IMR-90 (cell line): ENCODE measurements around the gene GON7. TPM values are rescaled to one million over a fixed set of nuclear protein-coding genes. Genes with fewer than 3 reads are reported as not detected.
"Not testable (repeated sequence)": the region's sequence is repeated elsewhere in the genome, so short reads cannot be mapped to it uniquely, and the experiment has no call there.

Experiments used
- ATAC-seq: fragments of 200-7000 bp; cut with Tn5 transposase; 2 replicates; pipeline ENCODE4 v1.9.1; 2020; ENCODE audit warnings: low read depth, mild to moderate bottlenecking, moderate library complexity
- BruUV-seq: library from RNA; stranded (reverse); fragments of 400-500 nt; replicated peaks from 2 replicates; lab custom pipeline; 2021; lab: Mats Ljungman, UMichigan
- CTCF ChIA-PET: fragments of 300-600 bp; formaldehyde crosslinking; extraction: SDS; loops from one replicate; lab custom pipeline; 2021; ENCODE audit warnings: antibody characterized with exemption; lab: Yijun Ruan, JAX
- POLR2A ChIA-PET: fragments of 300-600 bp; sonication (Branson Sonifier 250); formaldehyde crosslinking; loops from one replicate; lab custom pipeline; 2022; ENCODE audit warnings: antibody characterized with exemption; ENCODE audit not compliant: unreplicated experiment; lab: Charles Lee
- DNase-seq: peaks from one replicate; pipeline ENCODE4 v3.0.0; 2013
- H2AFZ ChIP-seq: replicated peaks from 2 replicates; pipeline ENCODE3; 2013; ENCODE audit warnings: low read length, mild to moderate bottlenecking; ENCODE audit not compliant: poor library complexity
- H2AK5ac ChIP-seq: 2 replicates; pipeline ENCODE4 v1.6.1; 2013; ENCODE audit warnings: low read depth, low read length, inconsistent platforms
- H2AK9ac ChIP-seq: replicated peaks from 2 replicates; pipeline ENCODE3; 2013; ENCODE audit warnings: mild to moderate bottlenecking, low read depth, low read length, moderate library complexity; ENCODE audit not compliant: poor library complexity
- H2BK120ac ChIP-seq: 2 replicates; pipeline ENCODE4 v1.6.1; 2013; ENCODE audit warnings: low read depth, low read length, inconsistent platforms
- H2BK15ac ChIP-seq: 3 replicates; pipeline ENCODE4 v1.6.1; 2013; ENCODE audit warnings: low read depth, low read length, inconsistent platforms
- H2BK20ac ChIP-seq: 2 replicates; pipeline ENCODE4 v1.6.1; 2013; ENCODE audit warnings: low read depth, mild to moderate bottlenecking, inconsistent platforms, low read length, moderate library complexity
- H2BK5ac ChIP-seq: 2 replicates; pipeline ENCODE4 v1.6.1; 2013; ENCODE audit warnings: mild to moderate bottlenecking, low read depth, low read length, inconsistent platforms; ENCODE audit not compliant: poor library complexity, severe bottlenecking
- H3K14ac ChIP-seq: replicated peaks from 2 replicates; pipeline ENCODE4 v1.6.1; 2013; ENCODE audit warnings: low read depth, low read length, inconsistent platforms
- H3K18ac ChIP-seq: 2 replicates; pipeline ENCODE4 v1.6.1; 2013; ENCODE audit warnings: low read depth, low read length, control low read depth
- H3K23ac ChIP-seq: 2 replicates; pipeline ENCODE4 v1.6.1; 2013; ENCODE audit warnings: low read depth, low read length, inconsistent platforms
- H3K27ac ChIP-seq: 2 replicates; pipeline ENCODE4 v1.5.1; 2013; ENCODE audit warnings: mild to moderate bottlenecking, control low read depth, low read length; ENCODE audit not compliant: insufficient read depth
- H3K27me3 ChIP-seq: 2 replicates; pipeline ENCODE4 v1.6.1; 2013; ENCODE audit warnings: low read length; ENCODE audit not compliant: control insufficient read depth, insufficient read depth
- H3K36me3 ChIP-seq: 2 replicates; pipeline ENCODE4 v1.6.1; 2013; ENCODE audit warnings: low read length, mixed read lengths; ENCODE audit not compliant: control insufficient read depth, insufficient read depth
- H3K4ac ChIP-seq: 2 replicates; pipeline ENCODE4 v1.6.1; 2013; ENCODE audit warnings: low read depth, low read length, inconsistent platforms
- H3K4me1 ChIP-seq: 2 replicates; pipeline ENCODE4 v1.6.1; 2013; ENCODE audit warnings: low read length, mixed read lengths; ENCODE audit not compliant: control insufficient read depth, insufficient read depth
- H3K4me2 ChIP-seq: 2 replicates; pipeline ENCODE4 v1.6.1; 2013; ENCODE audit warnings: low read depth, mild to moderate bottlenecking, control low read depth, low read length, moderate library complexity
- H3K4me3 ChIP-seq: 2 replicates; pipeline ENCODE4 v1.5.1; 2013; ENCODE audit warnings: low read depth, mild to moderate bottlenecking, control low read depth, low read length, moderate library complexity; ENCODE audit not compliant: insufficient read depth
- H3K56ac ChIP-seq: 2 replicates; pipeline ENCODE4 v1.6.1; 2013; ENCODE audit warnings: low read length, inconsistent platforms; ENCODE audit not compliant: insufficient read depth; ENCODE audit errors: extremely low read depth
- H3K79me1 ChIP-seq, 2 experiments: 2 replicates each; pipeline ENCODE4 v1.6.1; 2013; ENCODE audit warnings: low read length in 2 of 2, inconsistent platforms in 1 of 2, low read depth in 1 of 2
- H3K9ac ChIP-seq: 2 replicates; pipeline ENCODE4 v1.6.1; 2013; ENCODE audit warnings: low read depth, low read length, control low read depth
- H3K9me1 ChIP-seq: 2 replicates; pipeline ENCODE4 v1.6.1; 2013; ENCODE audit warnings: low read length, inconsistent platforms; ENCODE audit not compliant: insufficient read depth
- H3K9me3 ChIP-seq: 2 replicates; pipeline ENCODE4 v1.6.1; 2013; ENCODE audit warnings: low read length; ENCODE audit not compliant: control insufficient read depth, insufficient read depth
- H4K20me1 ChIP-seq: 2 replicates; pipeline ENCODE4 v1.6.1; 2013; ENCODE audit warnings: low read length, inconsistent platforms; ENCODE audit not compliant: insufficient read depth
- H4K5ac ChIP-seq: 2 replicates; pipeline ENCODE4 v1.6.1; 2013; ENCODE audit warnings: mild to moderate bottlenecking, low read depth, low read length, control low read depth
- H4K8ac ChIP-seq, 2 experiments: 2 replicates each; pipeline ENCODE4 v1.6.1; 2013; ENCODE audit warnings: low read depth in 2 of 2, low read length in 2 of 2, control low read depth in 1 of 2, inconsistent platforms in 1 of 2
- H4K91ac ChIP-seq: 2 replicates; pipeline ENCODE4 v1.6.1; 2013; ENCODE audit warnings: low read depth, low read length, inconsistent platforms; ENCODE audit not compliant: insufficient read depth
- whole genome bisulfite sequencing, 2 experiments: methylation state at CpG; one replicate each; pipeline versions ENCODE4 v1.1.5 to v1.1.7; 2013; ENCODE audit warnings: missing lambda C conversion rate in 2 of 2; ENCODE audit not compliant: insufficient read length in 1 of 2; ENCODE audit errors: extremely low coverage in 2 of 2; 5-methylcytosine and 5-hydroxymethylcytosine counted together
- dilution Hi-C: fragments of 300-500 bp; cut with HindIII; formaldehyde crosslinking; loops from one replicate; pipeline ENCODE4 v1.14.3; 2018; ENCODE audit warnings: low sequenced_read_pairs; ENCODE audit not compliant: unreplicated experiment
- in situ Hi-C: fragments of 300-500 bp; cut with MboI; formaldehyde crosslinking; loops from 3 replicates; pipeline ENCODE4 v1.14.3; 2019; ENCODE audit warnings: low sequenced_read_pairs, inconsistent platforms, mixed read lengths
- intact Hi-C: fragments of 100-400 bp; cut with micrococcal nuclease; formaldehyde crosslinking; loops from 2 replicates; pipeline ENCODE4 v1.10.0; 2022
- polyA plus RNA-seq, 3 experiments: library from polyadenylated mRNA; depleted of rRNA; stranded (reverse); fragments of >200 nt; gene quantifications; 2 replicates each; pipeline ENCODE4 v1.2.3, GENCODE V29; 2012; ENCODE audit warnings: low replicate concordance in 1 of 3
- total RNA-seq: library from RNA; depleted of rRNA; stranded (reverse); fragments of >200 nt; gene quantifications from 2 replicates; pipeline ENCODE4 v1.2.3, GENCODE V29; 2012

GON7 gene
- total and polyA plus RNA-seq, 2 of the 4 experiments (the other 2 are of a cell fraction) = 4.3 to 7.8 TPM

- H3K56ac ChIP-seq, intact Hi-C loops, dilution Hi-C loops, H2AK5ac ChIP-seq, ATAC-seq, H2AFZ ChIP-seq, H3K9ac ChIP-seq, DNase-seq, H3K9me3 ChIP-seq, H2BK20ac ChIP-seq, H2AK9ac ChIP-seq, POLR2A ChIA-PET, H3K4ac ChIP-seq, H3K9me1 ChIP-seq, BruUV-seq, H2BK120ac ChIP-seq, H4K5ac ChIP-seq, H3K79me1 ChIP-seq, H3K27me3 ChIP-seq, H3K4me3 ChIP-seq, H3K18ac ChIP-seq, H4K20me1 ChIP-seq, H3K27ac ChIP-seq, H3K4me2 ChIP-seq, H2BK15ac ChIP-seq, H2BK5ac ChIP-seq, H3K14ac ChIP-seq, H3K23ac ChIP-seq, H4K8ac ChIP-seq, H3K4me1 ChIP-seq, in situ Hi-C loops, H3K36me3 ChIP-seq, H4K91ac ChIP-seq: not testable (repeated sequence)
- no CpG with 5 or more reads among the region's 6 CpGs for WGBS, 2 experiments
- CTCF ChIA-PET = interaction anchor here (0.6 to 2.1 kb wide), 2 partner anchors 56 to 139 kb away, joined by 3 to 6 read pairs; no protein-coding TSS in a partner anchor
Measured at GRCh38 chr14:93169619-93170018, 37.2 kb downstream of the GON7 start.
